ENCODE measurements around the gene KDM1B. TPM values are rescaled to one million over a fixed set of nuclear protein-coding genes. Genes with fewer than 3 reads are reported as not detected.

The KDM1B gene
- total and polyA plus RNA-seq, 2 of the 8 experiments (the other 6 are each of a cell fraction or from before 2014, with no cell fraction given): 3.7 to 7.5 TPM

GRCh38 chr6:18162401-18162800 lies 7.2 kb downstream of the KDM1B start:
- H3K4ac ChIP-seq (replicated peaks; ENCODE audit: insufficient read length, low read depth, low read length): no peak overlapping the region
- H4K5ac ChIP-seq (ENCODE audit: insufficient read length, low read depth, low read length): no peak overlapping the region
- H3K9ac ChIP-seq (replicated peaks in 1 of 4; ENCODE audit: extremely low read depth in 1 of 4, low read depth in 3 of 4, low read length in 3 of 4): no peak overlapping the region
- H3K4me1 ChIP-seq (replicated peaks in 1 of 4; ENCODE audit: control insufficient read depth in 3 of 4, insufficient read depth in 4 of 4, low read length in 3 of 4): no peaks in the 10 kb centered on the region
- H3K18ac ChIP-seq (ENCODE audit: extremely low read depth, low read length): no peak overlapping the region
- no peak overlapping the region for H3K4me3 ChIP-seq (ENCODE audit: extremely low read depth in 1 of 4, insufficient read depth in 2 of 4, low read depth in 3 of 4, low read length in 4 of 4)
- 96% methylated on average over 2 of the region's 2 CpGs; no CpG with 5 or more reads in 1 of the 2 experiments for WGBS, 2 experiments (ENCODE audit: extremely low coverage in 1 of 2, insufficient coverage in 1 of 2, insufficient read length in 1 of 2, insufficient replicate concordance in 2 of 2, low coverage in 1 of 2, low lambda C conversion rate in 2 of 2, missing lambda C conversion rate in 1 of 2)
- H3K27me3 ChIP-seq (replicated peaks in 1 of 4; ENCODE audit: control insufficient read depth in 3 of 4, extremely low read depth in 1 of 4, insufficient read depth in 3 of 4, low read length in 3 of 4): no peaks in the 10 kb centered on the region
- peaks cover 3 to 25% (median 12%) of the 10 kb centered on the region in 4 experiments; a peak in 6 of 8 replicates for H3K36me3 ChIP-seq (ENCODE audit: control insufficient read depth in 2 of 4, insufficient read depth in 4 of 4, low read length in 3 of 4)
- DNase-seq (ENCODE audit: low read depth in 1 of 2, low spot score in 2 of 2) (no peak), FAIRE-seq (no peak)
- H3K23ac ChIP-seq (ENCODE audit: insufficient read length): no peak overlapping the region
- no peak overlapping the region for H2BK20ac ChIP-seq (ENCODE audit: low read length)
- H3K79me2 ChIP-seq (ENCODE audit: control insufficient read depth in 1 of 2, insufficient read depth in 2 of 2, low read length in 2 of 2): no peaks in the 10 kb centered on the region
- no peak overlapping the region for H4K8ac ChIP-seq (ENCODE audit: extremely low read depth, insufficient read depth, low read length)
- H4K91ac ChIP-seq (replicated peaks; ENCODE audit: insufficient read length, low read length): no peak overlapping the region
- H4K20me1 ChIP-seq (replicated peaks in 1 of 2; ENCODE audit: control insufficient read depth in 1 of 2, insufficient read depth in 2 of 2, low read length in 2 of 2): peaks cover 0 to 2% of the 10 kb centered on the region in 2 experiments
- H2BK15ac ChIP-seq (ENCODE audit: low read length): no peak overlapping the region
- no peak overlapping the region for H3K27ac ChIP-seq (ENCODE audit: low read depth, low read length)
- no peak overlapping the region for H3K56ac ChIP-seq (replicated peaks; ENCODE audit: insufficient read length, low read depth, low read length)
- no peak overlapping the region for H2AK5ac ChIP-seq (ENCODE audit: low read depth, low read length)
- H2BK12ac ChIP-seq (ENCODE audit: low read depth, low read length): no peak overlapping the region
- no peak overlapping the region for H3K4me2 ChIP-seq (ENCODE audit: insufficient read depth in 1 of 2, low read depth in 2 of 2, low read length in 2 of 2)
- H3K14ac ChIP-seq (ENCODE audit: insufficient read length): no peak overlapping the region
- no peak overlapping the region for H2BK5ac ChIP-seq (ENCODE audit: low read depth, low read length)
- no peaks in the 10 kb centered on the region for H3K23me2 ChIP-seq (ENCODE audit: low read depth, low read length)
- ChIA-PET CTCF (ENCODE audit: partially characterized antibody) (interaction anchor here (0.7 kb wide), 3 partner anchors 24 to 373 kb away, joined by 3 read pairs; no protein-coding TSS in a partner anchor), POLR2A (ENCODE audit: partially characterized antibody) (interaction anchor here (0.7 kb wide), 1 partner anchor 140 kb away, joined by 3 read pairs; no protein-coding TSS in a partner anchor)
- H3K9me3 ChIP-seq (ENCODE audit: insufficient read depth in 2 of 2, low read depth in 1 of 2, low read length in 1 of 2): no peaks in the 10 kb centered on the region
- H2BK120ac ChIP-seq (replicated peaks; ENCODE audit: low read depth, low read length): no peak overlapping the region
- no peaks in the 10 kb centered on the region for H3K79me1 ChIP-seq (ENCODE audit: low read depth, low read length)
- no peak overlapping the region for H2AFZ ChIP-seq (ENCODE audit: low read length)
- TF ChIP-seq RXRA (IDR thresholded peaks at IDR 0.05; ENCODE audit: insufficient read depth, low read depth, low read length) (no peak), MAFK (IDR thresholded peaks at IDR 0.05; ENCODE audit: low read depth, low read length) (no peak)
